Mucosa of rectum (tissue), 2 donors: ENCODE results near the gene TRIM24.

ENCODE experiments used
- H3K27ac ChIP-seq, 2 donors: one replicate each; pipeline ENCODE4 v1.7.0; 2013; ENCODE audit warnings: inconsistent platforms in 2 of 2, low read depth in 2 of 2, low read length in 2 of 2
- H3K27me3 ChIP-seq, 2 donors: one replicate each; pipeline ENCODE4 v1.7.0; 2013; ENCODE audit warnings: low read length in 2 of 2; ENCODE audit not compliant: control insufficient read depth in 2 of 2, insufficient read depth in 2 of 2
- H3K36me3 ChIP-seq, 2 donors: one replicate each; pipeline ENCODE4 v1.7.0; 2013; ENCODE audit warnings: low read length in 2 of 2; ENCODE audit not compliant: control insufficient read depth in 2 of 2, insufficient read depth in 2 of 2
- H3K4me1 ChIP-seq, 2 donors: one replicate each; pipeline ENCODE4 v1.7.0; 2013; ENCODE audit warnings: low read length in 2 of 2, mild to moderate bottlenecking in 1 of 2; ENCODE audit not compliant: control insufficient read depth in 2 of 2, insufficient read depth in 2 of 2
- H3K4me3 ChIP-seq, 2 donors: one replicate each; pipeline ENCODE4 v1.7.0; 2013; ENCODE audit warnings: low read length in 2 of 2
- H3K9ac ChIP-seq, 2 donors: one replicate each; pipeline ENCODE4 v1.7.0; 2013; ENCODE audit warnings: low read length in 2 of 2, low read depth in 1 of 2, mild to moderate bottlenecking in 1 of 2
- H3K9me3 ChIP-seq, 2 donors: one replicate each; pipeline ENCODE4 v1.7.0; 2013; ENCODE audit warnings: low read length in 2 of 2; ENCODE audit not compliant: control insufficient read depth in 2 of 2
- donor health status: healthy.
- donor health status: Normal muscosa, but diverticular disease.

TRIM24 gene

DNA sequence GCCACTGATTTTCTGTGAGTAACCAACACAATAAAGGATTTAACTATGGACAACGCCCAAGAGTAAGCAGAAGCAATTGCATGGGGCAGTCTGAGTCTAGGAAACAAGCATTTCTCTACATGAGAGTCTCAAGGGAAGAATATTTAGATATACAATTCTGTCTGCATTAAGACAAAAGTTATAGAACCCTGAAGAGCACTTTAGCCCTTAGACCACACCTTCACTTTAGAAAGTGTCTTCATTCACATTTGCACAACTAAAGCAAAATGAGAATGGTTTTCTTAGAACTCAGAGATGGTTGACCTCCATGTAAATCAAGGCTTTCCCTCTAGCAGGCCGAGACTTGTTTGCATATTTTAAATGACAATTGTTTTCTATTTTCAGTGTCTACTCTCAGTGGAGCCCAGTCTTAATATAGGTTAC is 25.5 kb upstream of the TRIM24 start:
- H3K9me3 ChIP-seq: peaks cover 9 to 14% of the 10 kb centered on the region in 2 donors
- H3K36me3 ChIP-seq: no peaks in the 10 kb centered on the region
- H3K4me3 ChIP-seq: no peak overlapping the region
- no peaks in the 10 kb centered on the region for H3K4me1 ChIP-seq
- H3K9ac ChIP-seq: no peak overlapping the region
- no peak overlapping the region for H3K27ac ChIP-seq
- H3K27me3 ChIP-seq: no peaks in the 10 kb centered on the region

GRCh38 chr7:138435231-138435919 is 24.7 kb upstream of the TRIM24 start:
- Histone ChIP-seq H3K27me3 (no peaks in the 10 kb centered on the region), H3K9ac (no peak overlapping the region), H3K36me3 (no peaks in the 10 kb centered on the region), H3K4me1 (no peaks in the 10 kb centered on the region), H3K9me3 (peaks cover 3 to 9% of the 10 kb centered on the region in 2 donors), H3K27ac (no peak overlapping the region), H3K4me3 (no peak overlapping the region)

DNA sequence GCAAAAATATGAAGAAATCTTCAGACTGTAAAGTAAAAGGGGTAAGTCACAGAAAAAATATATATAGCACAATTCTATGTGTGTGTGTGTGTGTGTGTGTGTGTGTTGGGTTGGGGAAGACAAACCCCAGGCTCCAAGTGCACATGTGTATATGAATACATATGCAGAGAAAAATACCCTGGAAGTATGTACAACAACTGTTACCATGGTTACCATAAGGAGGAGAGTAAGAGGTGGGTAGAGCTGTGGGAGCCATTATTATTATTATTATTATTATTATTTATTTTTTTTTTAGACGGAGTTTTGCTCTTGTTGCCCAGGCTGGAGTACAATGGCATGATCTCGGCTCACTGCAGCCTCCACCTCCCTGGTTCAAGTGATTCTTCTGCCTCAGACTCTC is 23.7 kb upstream of the TRIM24 start:
- Histone ChIP-seq H3K9ac (no peak overlapping the region), H3K27me3 (no peaks in the 10 kb centered on the region), H3K27ac (no peak overlapping the region), H3K4me3 (no peak overlapping the region), H3K36me3 (no peaks in the 10 kb centered on the region), H3K9me3 (peaks cover 0 to 1% of the 10 kb centered on the region in 2 donors), H3K4me1 (no peaks in the 10 kb centered on the region)

DNA sequence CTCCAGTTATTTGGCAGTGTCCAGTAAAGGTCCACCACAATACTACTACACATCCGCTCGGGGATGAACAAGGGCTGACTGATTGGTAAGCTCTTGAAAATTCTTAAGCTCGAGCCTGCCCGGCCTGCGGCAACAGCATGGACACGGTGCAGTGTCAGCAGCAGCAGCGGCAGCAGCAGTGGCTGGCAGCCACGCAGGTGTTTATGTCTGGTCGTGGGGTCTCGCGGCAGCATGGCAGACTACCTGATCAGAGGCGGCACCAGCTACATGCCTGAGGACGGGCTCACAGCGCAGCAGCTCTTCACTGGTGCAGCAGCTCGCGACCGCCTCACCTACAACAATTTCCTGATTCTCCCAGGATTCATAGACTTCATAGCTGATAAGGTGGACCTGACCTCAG is 19.6 kb upstream of the TRIM24 start:
- Histone ChIP-seq H3K4me1 (no peaks in the 10 kb centered on the region), H3K9ac (no peak overlapping the region), H3K9me3 (no peaks in the 10 kb centered on the region), H3K27ac (no peak overlapping the region), H3K36me3 (no peaks in the 10 kb centered on the region), H3K27me3 (no peaks in the 10 kb centered on the region), H3K4me3 (no peak overlapping the region)

DNA sequence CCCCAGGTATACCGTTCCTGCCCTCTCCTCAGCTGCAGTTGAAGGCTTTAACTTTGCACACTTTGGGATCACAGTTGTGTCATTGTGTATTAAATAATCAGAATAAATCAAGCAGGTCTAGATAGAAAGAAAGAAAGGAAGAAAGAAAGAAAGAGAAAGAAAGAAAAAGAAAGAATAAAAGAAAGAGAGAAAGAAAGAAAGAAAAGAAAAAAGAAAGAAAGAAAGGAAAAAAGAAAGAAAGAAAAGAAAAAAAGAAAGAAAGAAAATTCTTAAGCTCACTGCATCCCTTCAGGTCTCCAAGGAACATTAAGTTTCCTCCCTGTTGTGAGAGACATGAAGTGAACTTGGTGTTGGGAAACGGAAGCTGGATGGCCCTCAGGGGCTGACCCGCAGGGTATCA is 17.2 kb upstream of the TRIM24 start:
- no peaks in the 10 kb centered on the region for H3K9me3 ChIP-seq
- no peak overlapping the region for H3K27ac ChIP-seq
- H3K27me3 ChIP-seq: no peaks in the 10 kb centered on the region
- H3K4me1 ChIP-seq: no peaks in the 10 kb centered on the region
- H3K4me3 ChIP-seq: no peak overlapping the region
- H3K9ac ChIP-seq: no peak overlapping the region
- no peaks in the 10 kb centered on the region for H3K36me3 ChIP-seq

- Histone ChIP-seq H3K27me3 (no peaks in the 10 kb centered on the region), H3K27ac (no peak overlapping the region), H3K36me3 (no peaks in the 10 kb centered on the region), H3K4me1 (no peaks in the 10 kb centered on the region), H3K9me3 (no peaks in the 10 kb centered on the region), H3K4me3 (no peak overlapping the region), H3K9ac (no peak overlapping the region)
These were observed 10.5 kb upstream of the TRIM24 start for GRCh38 chr7:138449580-138449979.

DNA sequence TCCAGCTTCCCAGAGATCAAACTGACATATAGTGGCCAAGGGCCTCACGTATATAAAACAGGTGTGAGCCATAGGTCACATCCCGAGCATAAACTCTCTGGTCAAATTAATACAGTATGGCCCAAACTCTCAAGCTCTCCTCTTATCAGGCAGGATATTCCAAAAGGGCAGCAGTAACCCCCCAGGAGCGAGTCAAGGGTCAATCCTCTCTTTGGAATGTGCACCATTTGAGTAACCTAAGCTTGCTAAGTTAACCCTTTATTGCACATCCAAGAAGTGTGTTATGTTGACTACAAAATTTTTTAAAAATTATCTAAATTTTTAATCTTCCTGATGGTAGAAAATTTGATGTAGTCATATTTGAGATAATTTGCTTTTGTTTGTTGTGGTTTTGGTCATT is 4.5 kb upstream of the TRIM24 start:
- H3K36me3 ChIP-seq: no peaks in the 10 kb centered on the region
- no peaks in the 10 kb centered on the region for H3K9me3 ChIP-seq
- H3K4me1 ChIP-seq: no peaks in the 10 kb centered on the region
- no peak overlapping the region for H3K4me3 ChIP-seq
- no peaks in the 10 kb centered on the region for H3K27me3 ChIP-seq
- H3K9ac ChIP-seq: no peak overlapping the region
- no peak overlapping the region for H3K27ac ChIP-seq

- H3K27me3 ChIP-seq: no peaks in the 10 kb centered on the region
- no peak overlapping the region for H3K27ac ChIP-seq
- H3K9ac ChIP-seq: no peak overlapping the region
- no peaks in the 10 kb centered on the region for H3K36me3 ChIP-seq
- H3K4me1 ChIP-seq: peaks cover 0 to under 1% of the 10 kb centered on the region in 2 donors
- H3K9me3 ChIP-seq: no peaks in the 10 kb centered on the region
- H3K4me3 ChIP-seq: no peak overlapping the region
These were observed 3.8 kb upstream of the TRIM24 start for GRCh38 chr7:138456220-138456619.

- H3K4me1 ChIP-seq: peaks cover 7 to 9% of the 10 kb centered on the region in 2 donors
- H3K36me3 ChIP-seq: no peaks in the 10 kb centered on the region
- peak overlapping the region in 1 of 2 donors; percentile 78 for H3K4me3 ChIP-seq
- H3K9me3 ChIP-seq: no peaks in the 10 kb centered on the region
- H3K9ac ChIP-seq: no peak overlapping the region
- no peak overlapping the region for H3K27ac ChIP-seq
- H3K27me3 ChIP-seq: no peaks in the 10 kb centered on the region
These were observed 1.3 kb upstream of the TRIM24 start for GRCh38 chr7:138458576-138459412.

- peak overlapping the region; percentile 62 to 78 for H3K4me3 ChIP-seq
- H3K36me3 ChIP-seq: no peaks in the 10 kb centered on the region
- H3K9me3 ChIP-seq: no peaks in the 10 kb centered on the region
- H3K9ac ChIP-seq: peak overlapping the region in 1 of 2 donors; percentile 8
- H3K4me1 ChIP-seq: peaks cover 7 to 9% of the 10 kb centered on the region in 2 donors
- peak overlapping the region in 1 of 2 donors; percentile 4 for H3K27ac ChIP-seq
- H3K27me3 ChIP-seq: no peaks in the 10 kb centered on the region
These were observed 465 bp upstream of the TRIM24 start for GRCh38 chr7:138459413-138460175.
